AG10803 (cell line): ENCODE data around the gene SHD.
"Not testable (repeated sequence)": the region's sequence is repeated elsewhere in the genome, so short reads cannot be mapped to it uniquely, and the experiment has no call there.

Experiments used
- DNase-seq: peaks from one replicate; pipeline ENCODE4 v3.0.0; 2010; ENCODE audit warnings: low read depth
- H3K4me3 ChIP-seq: 2 replicates; pipeline ENCODE4 v1.5.1; 2011; ENCODE audit warnings: mild to moderate bottlenecking, low read length, control low read depth
- CTCF ChIP-seq: conservative IDR thresholded peaks from 2 replicates; pipeline ENCODE4 v1.5.1; 2011; ENCODE audit warnings: mild to moderate bottlenecking, low read length, control low read depth, inconsistent platforms

The SHD gene, protein sequence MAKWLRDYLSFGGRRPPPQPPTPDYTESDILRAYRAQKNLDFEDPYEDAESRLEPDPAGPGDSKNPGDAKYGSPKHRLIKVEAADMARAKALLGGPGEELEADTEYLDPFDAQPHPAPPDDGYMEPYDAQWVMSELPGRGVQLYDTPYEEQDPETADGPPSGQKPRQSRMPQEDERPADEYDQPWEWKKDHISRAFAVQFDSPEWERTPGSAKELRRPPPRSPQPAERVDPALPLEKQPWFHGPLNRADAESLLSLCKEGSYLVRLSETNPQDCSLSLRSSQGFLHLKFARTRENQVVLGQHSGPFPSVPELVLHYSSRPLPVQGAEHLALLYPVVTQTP

GRCh38 chr19:4278419-4279266, at the start of gene SHD:
TSS of gene SHD (plus strand) at chr19:4279266. CDS start at chr19:4280064, 798 bp downstream.
- TF ChIP-seq CTCF: no peak
- H3K4me3 ChIP-seq: no peak within 1 kb of the TSS
- no peak for DNase-seq

DNA sequence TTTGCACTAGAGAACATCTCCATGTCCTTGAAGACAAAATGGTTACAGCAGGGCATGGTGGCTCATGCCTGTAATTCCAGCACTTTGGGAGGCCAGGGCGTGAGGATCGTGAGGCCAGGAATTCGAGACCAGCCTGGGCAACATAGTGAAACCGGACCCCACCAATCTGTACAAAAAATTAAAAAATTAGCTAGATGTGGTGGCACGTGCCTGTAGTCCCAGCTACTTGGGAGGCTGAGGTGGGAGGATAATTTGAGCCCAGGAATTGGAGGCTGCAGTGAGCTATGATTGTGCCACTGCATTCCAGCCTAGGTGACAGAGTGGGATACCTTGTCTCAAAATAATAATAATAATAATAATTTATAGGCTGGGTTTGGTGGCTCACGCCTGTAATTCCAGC, 48.8 kb upstream of the SHD start:
- H3K4me3 ChIP-seq, DNase-seq: not testable (repeated sequence)

GRCh38 chr19:4231521-4231920, 47.5 kb upstream of the SHD start:
- DNase-seq, H3K4me3 ChIP-seq: not testable (repeated sequence)

DNA sequence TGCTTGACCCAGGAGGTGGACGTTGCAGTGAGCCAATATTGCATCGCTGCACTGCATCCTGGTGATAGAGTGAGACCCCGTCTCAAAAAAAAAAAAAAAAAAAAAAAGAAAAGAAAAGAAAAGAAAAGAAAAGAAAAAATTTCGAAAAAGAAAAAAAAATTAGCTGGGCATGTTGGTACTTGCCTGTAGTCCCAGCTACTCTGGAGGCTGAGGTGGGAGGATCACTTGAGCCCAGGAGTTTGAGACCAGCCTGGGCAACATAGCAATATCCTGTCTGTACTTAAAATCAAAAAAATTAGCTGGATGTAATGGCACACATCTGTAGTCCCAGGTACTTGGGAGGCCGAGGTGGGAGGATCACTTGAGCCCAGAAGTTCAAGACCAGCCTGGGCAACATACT, 46.9 kb upstream of the SHD start:
- DNase-seq, H3K4me3 ChIP-seq: not testable (repeated sequence)

- no peak for TF ChIP-seq CTCF
- H3K4me3 ChIP-seq: no peak overlapping the region
Observed at GRCh38 chr19:4232614-4233281, 46.3 kb upstream of the SHD start.

DNA sequence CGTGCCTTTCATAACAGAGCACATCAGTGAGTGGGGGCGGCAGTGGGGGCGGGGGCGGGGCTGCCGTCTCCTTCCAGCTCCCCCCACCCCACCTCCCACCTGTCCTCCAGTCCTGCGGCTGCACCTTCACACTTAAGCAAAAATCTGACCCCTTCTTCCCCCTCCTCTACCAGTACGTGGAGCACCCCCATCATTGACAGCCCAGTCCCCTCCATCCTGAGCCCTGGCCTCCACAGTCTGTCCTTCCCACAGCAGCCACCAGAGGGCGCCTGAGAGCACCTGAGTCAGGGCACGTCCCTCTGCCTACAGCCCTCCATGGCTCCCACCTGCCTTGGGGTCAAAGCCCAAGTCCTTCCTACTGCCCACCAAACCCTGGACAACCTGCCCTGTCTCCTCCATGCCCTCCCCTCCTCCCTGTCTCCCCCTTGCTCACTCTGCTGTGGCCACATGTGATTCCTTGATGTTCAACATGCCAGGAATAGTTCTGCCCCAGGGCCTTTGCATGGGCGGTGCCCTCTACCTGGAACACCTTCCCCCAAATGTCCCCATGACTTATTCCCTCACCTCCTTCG, 45.7 kb upstream of the SHD start:
- DNase-seq: no peak
- TF ChIP-seq CTCF: peak; percentile 59
- no peak overlapping the region for H3K4me3 ChIP-seq

More at GRCh38 chr19:4232614-4233281, 46.3 kb upstream of the SHD start:
- no peak for DNase-seq

DNA sequence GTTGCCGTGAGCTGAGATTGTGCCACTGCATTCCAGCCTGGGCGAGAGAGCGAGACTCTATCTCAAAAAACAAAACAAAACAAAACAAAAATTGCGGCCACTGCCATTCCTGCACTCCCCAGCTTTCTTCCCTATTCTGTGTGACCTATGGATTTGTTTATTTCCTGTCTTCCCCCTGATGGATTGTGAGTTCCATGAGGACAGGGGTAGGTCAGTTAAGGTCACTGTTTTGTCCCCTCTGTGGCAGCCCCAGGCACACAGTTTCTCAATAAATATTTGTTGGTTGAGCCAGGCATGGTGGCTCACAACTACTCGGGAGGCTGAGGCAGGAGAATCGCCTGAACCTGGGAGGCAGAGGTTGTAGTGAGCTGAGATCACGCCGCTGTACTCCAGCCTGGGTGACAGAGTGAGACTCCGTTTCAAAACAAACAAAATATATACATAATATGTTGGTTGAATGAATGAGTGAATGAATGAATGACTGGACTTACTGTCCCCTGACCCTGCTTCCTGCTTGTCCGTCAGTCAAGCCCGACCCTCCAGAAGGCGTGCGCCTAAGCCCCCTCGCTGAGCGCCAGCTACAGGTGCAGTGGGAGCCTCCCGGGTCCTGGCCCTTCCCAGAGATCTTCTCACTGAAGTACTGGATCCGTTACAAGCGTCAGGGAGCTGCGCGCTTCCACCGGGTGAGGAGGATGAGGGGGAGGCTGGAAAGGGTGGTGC, 44.8 kb upstream of the SHD start:
- H3K4me3 ChIP-seq: no peak overlapping the region
- no peak for DNase-seq
- no peak for TF ChIP-seq CTCF

- no peak for TF ChIP-seq CTCF
- DNase-seq: no peak
- H3K4me3 ChIP-seq: no peak overlapping the region
Observed at GRCh38 chr19:4234862-4235201, 44.2 kb upstream of the SHD start.

DNA sequence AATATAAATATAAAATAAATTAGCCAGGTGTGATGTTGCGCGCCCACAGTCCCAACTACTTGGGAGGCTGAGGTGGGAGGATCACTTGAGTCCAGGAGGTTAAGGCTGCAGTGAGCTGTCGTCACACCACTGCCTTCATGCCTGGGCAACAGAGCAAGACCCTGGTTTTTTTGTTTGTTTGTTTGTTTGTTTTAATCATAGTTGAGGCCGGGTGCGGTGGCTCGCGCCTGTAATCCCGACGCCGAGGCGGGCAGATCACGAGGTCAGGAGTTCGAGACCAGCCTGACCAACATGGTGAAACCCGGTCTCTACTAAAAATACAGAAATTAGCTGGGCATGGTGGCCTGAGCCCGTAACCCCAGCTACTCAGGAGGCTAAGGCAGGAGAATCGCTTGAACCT, 41.6 kb upstream of the SHD start:
- DNase-seq, H3K4me3 ChIP-seq: not testable (repeated sequence)
